ENCODE data around the gene RMDN2. TPM values are rescaled to one million over a fixed set of nuclear protein-coding genes. Genes with fewer than 3 reads are reported as not detected.

Gene RMDN2
- total and polyA plus RNA-seq, 4 donors, result 7.3 to 30.6 (median 13.3) TPM

DNA sequence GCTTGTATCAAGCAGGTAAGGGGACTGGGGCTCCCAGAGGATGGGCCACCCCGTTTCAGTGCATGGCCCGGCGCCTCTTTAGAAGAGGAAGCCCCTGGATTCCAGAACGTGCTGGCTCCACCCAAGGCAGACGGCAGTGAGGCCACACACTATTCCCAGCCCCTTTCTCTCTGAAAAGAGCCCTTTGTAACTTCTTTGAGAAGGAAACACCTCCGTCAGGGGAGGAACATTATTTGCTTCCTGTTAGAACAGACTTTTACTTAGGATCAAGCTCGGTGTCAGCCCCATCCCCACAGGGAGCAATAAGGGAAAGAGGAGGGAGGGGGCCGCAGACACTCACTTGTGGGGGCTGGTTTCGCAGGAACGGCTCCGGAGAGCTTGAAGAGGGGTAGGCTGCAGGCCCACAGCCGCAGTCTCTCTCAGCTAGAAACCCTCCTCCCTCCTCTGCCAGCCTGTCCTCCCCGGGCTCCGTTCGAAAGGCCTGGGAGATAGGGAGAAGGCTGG is 49.6 kb upstream of the RMDN2 start:
- no peak for DNase-seq (ENCODE audit: low spot score)
- Histone ChIP-seq H3K36me3 (ENCODE audit: control insufficient read depth in 4 of 4, insufficient read depth in 3 of 4, low read depth in 1 of 4, low read length in 3 of 4) (no peaks in the 10 kb centered on the region), H3K27ac (ENCODE audit: low read depth in 1 of 2, low read length in 2 of 2) (no peak overlapping the region), H3K4me3 (ENCODE audit: low read depth in 1 of 3, low read length in 3 of 3) (no peak overlapping the region), H3K9me3 (ENCODE audit: control insufficient read depth in 4 of 4, low read length in 3 of 4) (no peaks in the 10 kb centered on the region), H3K4me1 (ENCODE audit: control insufficient read depth in 4 of 4, insufficient read depth in 4 of 4, low read length in 3 of 4) (no peaks in the 10 kb centered on the region), H3K9ac (ENCODE audit: low read depth in 1 of 2, low read length in 2 of 2) (no peak overlapping the region), H3K27me3 (ENCODE audit: control insufficient read depth in 4 of 4, insufficient read depth in 4 of 4, low read length in 3 of 4) (no peaks in the 10 kb centered on the region)
- WGBS, result 54% methylated on average over 15 of the region's 15 CpGs
- TF ChIP-seq HNF4A (conservative IDR thresholded peaks at IDR 0.05) (no peak), CTCF (IDR thresholded peaks at IDR 0.05; ENCODE audit: low read depth, low read length, missing input control) (no peak), JUND (IDR thresholded peaks at IDR 0.05) (no peak), SP1 (IDR thresholded peaks at IDR 0.05) (no peak), FOXA1 (IDR thresholded peaks at IDR 0.05) (no peak), RXRA (IDR thresholded peaks at IDR 0.05) (no peak), ZBTB33 (IDR thresholded peaks at IDR 0.05) (no peak), EGR1 (IDR thresholded peaks at IDR 0.05; ENCODE audit: low read depth in 2 of 2) (no peak), RAD21 (IDR thresholded peaks at IDR 0.05) (no peak), TAF1 (conservative IDR thresholded peaks at IDR 0.05) (no peak)
- TF ChIP-seq, protein P1, sequence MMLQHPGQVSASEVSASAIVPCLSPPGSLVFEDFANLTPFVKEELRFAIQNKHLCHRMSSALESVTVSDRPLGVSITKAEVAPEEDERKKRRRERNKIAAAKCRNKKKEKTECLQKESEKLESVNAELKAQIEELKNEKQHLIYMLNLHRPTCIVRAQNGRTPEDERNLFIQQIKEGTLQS (IDR thresholded peaks at IDR 0.05), result no peak

- Histone ChIP-seq H3K36me3 (ENCODE audit: control insufficient read depth in 4 of 4, insufficient read depth in 3 of 4, low read depth in 1 of 4, low read length in 3 of 4) (no peaks in the 10 kb centered on the region), H3K27me3 (ENCODE audit: control insufficient read depth in 4 of 4, insufficient read depth in 4 of 4, low read length in 3 of 4) (no peaks in the 10 kb centered on the region), H3K4me1 (ENCODE audit: control insufficient read depth in 4 of 4, insufficient read depth in 4 of 4, low read length in 3 of 4) (no peaks in the 10 kb centered on the region), H3K9ac (ENCODE audit: low read depth in 1 of 2, low read length in 2 of 2) (no peak overlapping the region), H3K27ac (ENCODE audit: low read depth in 1 of 2, low read length in 2 of 2) (no peak overlapping the region), H3K4me3 (ENCODE audit: low read depth in 1 of 3, low read length in 3 of 3) (no peak overlapping the region), H3K9me3 (ENCODE audit: control insufficient read depth in 4 of 4, low read length in 3 of 4) (no peaks in the 10 kb centered on the region)
- WGBS, result 87% methylated on average over 9 of the region's 9 CpGs
- TF ChIP-seq YY1 (IDR thresholded peaks at IDR 0.05) (no peak), HNF4G (IDR thresholded peaks at IDR 0.05) (no peak), CTCF (IDR thresholded peaks at IDR 0.05; ENCODE audit: low read depth, low read length, missing input control) (no peak), FOXA2 (IDR thresholded peaks at IDR 0.05) (no peak), ZBTB33 (IDR thresholded peaks at IDR 0.05) (no peak), FOXA1 (IDR thresholded peaks at IDR 0.05) (no peak), EGR1 (IDR thresholded peaks at IDR 0.05; ENCODE audit: low read depth in 2 of 2) (no peak), TAF1 (conservative IDR thresholded peaks at IDR 0.05) (no peak), HNF4A (conservative IDR thresholded peaks at IDR 0.05) (no peak), RAD21 (IDR thresholded peaks at IDR 0.05) (no peak), SP1 (IDR thresholded peaks at IDR 0.05) (no peak), NR2F2 (IDR thresholded peaks at IDR 0.05) (no peak)
- TF ChIP-seq, protein P2, sequence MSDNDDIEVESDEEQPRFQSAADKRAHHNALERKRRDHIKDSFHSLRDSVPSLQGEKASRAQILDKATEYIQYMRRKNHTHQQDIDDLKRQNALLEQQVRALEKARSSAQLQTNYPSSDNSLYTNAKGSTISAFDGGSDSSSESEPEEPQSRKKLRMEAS (IDR thresholded peaks at IDR 0.05), result no peak
- TF ChIP-seq, protein P3, sequence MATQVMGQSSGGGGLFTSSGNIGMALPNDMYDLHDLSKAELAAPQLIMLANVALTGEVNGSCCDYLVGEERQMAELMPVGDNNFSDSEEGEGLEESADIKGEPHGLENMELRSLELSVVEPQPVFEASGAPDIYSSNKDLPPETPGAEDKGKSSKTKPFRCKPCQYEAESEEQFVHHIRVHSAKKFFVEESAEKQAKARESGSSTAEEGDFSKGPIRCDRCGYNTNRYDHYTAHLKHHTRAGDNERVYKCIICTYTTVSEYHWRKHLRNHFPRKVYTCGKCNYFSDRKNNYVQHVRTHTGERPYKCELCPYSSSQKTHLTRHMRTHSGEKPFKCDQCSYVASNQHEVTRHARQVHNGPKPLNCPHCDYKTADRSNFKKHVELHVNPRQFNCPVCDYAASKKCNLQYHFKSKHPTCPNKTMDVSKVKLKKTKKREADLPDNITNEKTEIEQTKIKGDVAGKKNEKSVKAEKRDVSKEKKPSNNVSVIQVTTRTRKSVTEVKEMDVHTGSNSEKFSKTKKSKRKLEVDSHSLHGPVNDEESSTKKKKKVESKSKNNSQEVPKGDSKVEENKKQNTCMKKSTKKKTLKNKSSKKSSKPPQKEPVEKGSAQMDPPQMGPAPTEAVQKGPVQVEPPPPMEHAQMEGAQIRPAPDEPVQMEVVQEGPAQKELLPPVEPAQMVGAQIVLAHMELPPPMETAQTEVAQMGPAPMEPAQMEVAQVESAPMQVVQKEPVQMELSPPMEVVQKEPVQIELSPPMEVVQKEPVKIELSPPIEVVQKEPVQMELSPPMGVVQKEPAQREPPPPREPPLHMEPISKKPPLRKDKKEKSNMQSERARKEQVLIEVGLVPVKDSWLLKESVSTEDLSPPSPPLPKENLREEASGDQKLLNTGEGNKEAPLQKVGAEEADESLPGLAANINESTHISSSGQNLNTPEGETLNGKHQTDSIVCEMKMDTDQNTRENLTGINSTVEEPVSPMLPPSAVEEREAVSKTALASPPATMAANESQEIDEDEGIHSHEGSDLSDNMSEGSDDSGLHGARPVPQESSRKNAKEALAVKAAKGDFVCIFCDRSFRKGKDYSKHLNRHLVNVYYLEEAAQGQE (IDR thresholded peaks at IDR 0.05), result no peak
- no peak for DNase-seq (ENCODE audit: low spot score)
Observed at GRCh38 chr2:37876227-37876626, 48.9 kb upstream of the RMDN2 start.

All from liver (tissue), 9 donors.